Esophagus muscularis mucosa (tissue), 4 donors: ENCODE results near the gene DNAJC1. TPM values are rescaled to one million over a fixed set of nuclear protein-coding genes. Genes with fewer than 3 reads are reported as not detected.
A peak's percentile ranks its signal among the peaks of the same experiment; 100 is the strongest.

Source experiments
- DNase-seq: peaks from one replicate; pipeline ENCODE4 v3.0.0-alpha.2; 2017; ENCODE audit errors: extremely low spot score
- H3K27ac ChIP-seq, 4 donors: fragments of 200-600 bp; sonication (generic); replicated peaks in 1 of 4; 1 replicate in 3 of 4; 2 replicates in 1 of 4; pipeline ENCODE4 v1.5.1; 2016 to 2019; ENCODE audit warnings: mild to moderate bottlenecking in 1 of 4
- H3K27me3 ChIP-seq, 4 donors: fragments of 200-600 bp; sonication (generic); one replicate each; pipeline versions ENCODE4 v1.5.1 to v1.6.0; 2016 to 2019
- H3K36me3 ChIP-seq, 4 donors: fragments of 200-600 bp; sonication (generic); one replicate each; pipeline ENCODE4 v1.5.1; 2016 to 2019
- H3K4me1 ChIP-seq, 4 donors: fragments of 200-600 bp; sonication (generic); one replicate each; pipeline ENCODE4 v1.5.1; 2016 to 2019
- H3K4me3 ChIP-seq, 4 donors: fragments of 200-600 bp; sonication (generic); 1 replicate in 2 of 4; 2 replicates in 2 of 4; pipeline ENCODE4 v1.5.1; 2016 to 2019; ENCODE audit warnings: mild to moderate bottlenecking in 4 of 4, moderate library complexity in 1 of 4
- H3K9me3 ChIP-seq, 4 donors: fragments of 200-600 bp; sonication (generic); 1 replicate in 3 of 4; 2 replicates in 1 of 4; pipeline ENCODE4 v1.5.1; 2016 to 2019
- EP300 ChIP-seq: sonication (generic); formaldehyde crosslinking; IDR thresholded peaks from one replicate; pipeline ENCODE4 v1.6.1; 2017; ENCODE audit warnings: antibody characterized with exemption
- POLR2A ChIP-seq: fragments of 450-650 bp; IDR thresholded peaks from one replicate; pipeline ENCODE4 v1.6.1; 2017; ENCODE audit warnings: antibody characterized with exemption, moderate library complexity, mild to moderate bottlenecking, low read depth
- POLR2AphosphoS5 ChIP-seq, 2 donors: sonication (generic); formaldehyde crosslinking; IDR thresholded peaks; one replicate each; pipeline ENCODE4 v1.6.1; 2017; ENCODE audit warnings: antibody characterized with exemption in 2 of 2
- WGBS: methylation state at CpG from one replicate; pipeline ENCODE4 v1.1.5; 2018; 5-methylcytosine and 5-hydroxymethylcytosine counted together
- intact Hi-C: fragments of 100-400 bp; cut with DNase I; formaldehyde crosslinking; loops from one replicate; pipeline ENCODE4 v1.15.1; 2023
- total RNA-seq, 4 donors: library from RNA; depleted of rRNA; stranded (reverse); fragments of >200 nt; gene quantifications; one replicate each; pipeline versions ENCODE4 v1.1.0 to v1.2.1, GENCODE V29; 2016
- TF ChIP-seq, protein P1 (sequence below), 3 experiments: fragments of 200-600 bp in 2 of 3; fragments of 450-650 bp in 1 of 3; sonication (generic) in 2 of 3; IDR thresholded peaks; one replicate each; pipeline ENCODE4 v1.5.1; 2017 to 2019; ENCODE audit warnings: antibody characterized with exemption in 3 of 3, mild to moderate bottlenecking in 2 of 3, moderate library complexity in 1 of 3

Gene DNAJC1
- total RNA-seq, 4 donors from 2014 or later: 46.5 to 70.6 (median 61.5) TPM

- 79% methylated on average over 2 of the region's 2 CpGs for WGBS
- H3K9me3 ChIP-seq: no peaks in the 10 kb centered on the region
- H3K4me3 ChIP-seq: no peak overlapping the region
- H3K4me1 ChIP-seq: peaks cover 0 to 26% (median 22%) of the 10 kb centered on the region in 4 donors
- H3K27ac ChIP-seq: no peak overlapping the region
- H3K27me3 ChIP-seq: no peaks in the 10 kb centered on the region
- intact Hi-C loops: no loop called here
- no peaks in the 10 kb centered on the region for H3K36me3 ChIP-seq
- TF ChIP-seq, protein P1, sequence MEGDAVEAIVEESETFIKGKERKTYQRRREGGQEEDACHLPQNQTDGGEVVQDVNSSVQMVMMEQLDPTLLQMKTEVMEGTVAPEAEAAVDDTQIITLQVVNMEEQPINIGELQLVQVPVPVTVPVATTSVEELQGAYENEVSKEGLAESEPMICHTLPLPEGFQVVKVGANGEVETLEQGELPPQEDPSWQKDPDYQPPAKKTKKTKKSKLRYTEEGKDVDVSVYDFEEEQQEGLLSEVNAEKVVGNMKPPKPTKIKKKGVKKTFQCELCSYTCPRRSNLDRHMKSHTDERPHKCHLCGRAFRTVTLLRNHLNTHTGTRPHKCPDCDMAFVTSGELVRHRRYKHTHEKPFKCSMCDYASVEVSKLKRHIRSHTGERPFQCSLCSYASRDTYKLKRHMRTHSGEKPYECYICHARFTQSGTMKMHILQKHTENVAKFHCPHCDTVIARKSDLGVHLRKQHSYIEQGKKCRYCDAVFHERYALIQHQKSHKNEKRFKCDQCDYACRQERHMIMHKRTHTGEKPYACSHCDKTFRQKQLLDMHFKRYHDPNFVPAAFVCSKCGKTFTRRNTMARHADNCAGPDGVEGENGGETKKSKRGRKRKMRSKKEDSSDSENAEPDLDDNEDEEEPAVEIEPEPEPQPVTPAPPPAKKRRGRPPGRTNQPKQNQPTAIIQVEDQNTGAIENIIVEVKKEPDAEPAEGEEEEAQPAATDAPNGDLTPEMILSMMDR (IDR thresholded peaks at IDR 0.05): no peak
- no peak for TF ChIP-seq POLR2AphosphoS5 (IDR thresholded peaks at IDR 0.05)
- TF ChIP-seq POLR2A: no peak
- TF ChIP-seq EP300: no peak
- DNase-seq: no peak
Observed at GRCh38 chr10:21995557-21995956, 8.0 kb downstream of the DNAJC1 start.

DNA sequence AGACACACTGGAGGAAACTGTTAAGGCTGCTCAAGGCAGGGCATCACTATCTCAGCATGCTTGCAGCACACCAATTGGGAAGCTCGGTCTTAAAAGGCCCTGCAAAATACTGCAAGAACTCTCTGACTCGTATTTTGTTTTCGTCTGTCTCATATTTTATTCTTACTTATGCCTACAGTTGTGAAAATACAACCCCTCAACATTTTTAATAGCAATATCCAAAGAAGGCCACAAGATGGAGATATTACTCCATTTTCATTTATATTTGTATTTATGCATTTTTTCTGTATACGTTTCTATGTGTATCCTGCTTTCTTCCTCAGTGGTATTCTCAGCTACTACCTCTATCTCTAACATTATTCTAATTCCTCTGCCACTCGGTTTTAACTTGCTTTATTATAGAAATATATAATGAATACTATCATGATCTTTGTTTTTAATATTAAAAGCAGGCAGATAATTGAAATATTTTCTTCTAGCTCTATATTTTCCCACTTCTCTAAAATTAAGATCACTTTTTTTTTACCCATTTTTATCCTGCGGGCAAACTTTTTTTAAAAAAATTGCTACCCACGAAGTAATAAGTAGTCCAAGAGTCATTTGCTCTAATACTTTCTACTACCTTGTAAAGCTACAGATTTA lies 10.0 kb downstream of the DNAJC1 start:
- intact Hi-C loops: loop anchor here (5.0 kb wide), 1 partner anchor 1074 kb away; no protein-coding TSS in a partner anchor
- no peak for TF ChIP-seq EP300
- TF ChIP-seq, protein P1 (IDR thresholded peaks at IDR 0.05): peak; percentile 47 to 58 (median 58)

DNA sequence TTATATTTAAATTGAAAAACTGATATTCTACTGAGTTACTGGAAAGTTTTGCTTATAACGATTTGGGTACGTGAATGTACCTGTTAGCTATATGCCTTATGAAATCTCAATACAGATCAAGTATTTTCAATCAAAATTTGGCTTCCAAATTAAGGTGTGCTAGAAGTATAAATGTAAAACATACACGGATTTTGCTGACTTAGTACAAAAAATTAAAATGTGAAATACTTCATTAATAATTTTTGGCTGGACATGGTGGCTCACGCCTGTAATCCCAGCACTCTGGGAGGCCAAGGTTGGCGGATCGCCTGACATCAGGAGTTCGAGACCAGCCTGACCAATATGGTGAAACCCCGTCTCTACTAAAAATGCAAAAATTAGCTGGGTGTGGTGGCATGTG lies 11.7 kb downstream of the DNAJC1 start:
- Histone ChIP-seq H3K9me3 (no peaks in the 10 kb centered on the region), H3K36me3 (no peaks in the 10 kb centered on the region), H3K4me3 (no peak overlapping the region), H3K4me1 (peaks cover 0 to 30% (median 27%) of the 10 kb centered on the region in 4 donors), H3K27ac (no peak overlapping the region), H3K27me3 (no peaks in the 10 kb centered on the region)
- DNase-seq: no peak
- intact Hi-C loops: loop anchor here (5.0 kb wide), 1 partner anchor 1076 kb away; no protein-coding TSS in a partner anchor
- WGBS: 93% methylated on average over 8 of the region's 8 CpGs
- TF ChIP-seq, protein P1 (IDR thresholded peaks at IDR 0.05): no peak
- TF ChIP-seq POLR2AphosphoS5 (IDR thresholded peaks at IDR 0.05): no peak
- no peak for TF ChIP-seq POLR2A
- no peak for TF ChIP-seq EP300

More for the DNA sequence above, 10.0 kb downstream of the DNAJC1 start:
- no peak for DNase-seq
- H3K4me3 ChIP-seq: no peak overlapping the region
- H3K36me3 ChIP-seq: no peaks in the 10 kb centered on the region
- no peak overlapping the region for H3K27ac ChIP-seq
- no peaks in the 10 kb centered on the region for H3K9me3 ChIP-seq
- no peaks in the 10 kb centered on the region for H3K27me3 ChIP-seq
- H3K4me1 ChIP-seq: peaks cover 0 to 32% (median 29%) of the 10 kb centered on the region in 4 donors
- WGBS: 66% methylated on average over 7 of the region's 7 CpGs

DNA sequence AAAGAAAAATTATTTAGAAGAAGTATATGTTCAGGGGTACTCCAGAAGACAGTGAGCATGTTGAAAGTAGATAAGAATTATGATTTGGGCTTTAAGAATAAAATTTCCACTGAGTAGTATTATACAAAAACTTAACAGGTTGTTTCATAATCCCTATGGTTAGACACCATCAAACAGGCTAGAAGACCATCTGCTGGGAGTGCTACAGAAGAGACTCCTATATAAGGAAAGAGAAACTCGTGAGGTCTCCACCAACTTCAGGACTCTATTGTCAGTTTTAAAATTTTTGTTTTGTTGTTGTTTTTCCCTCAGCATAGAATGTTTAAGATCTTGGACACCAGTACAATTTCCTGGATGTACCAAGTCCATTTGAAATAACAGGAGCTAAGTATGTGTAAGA lies 13.1 kb downstream of the DNAJC1 start:
- Histone ChIP-seq H3K9me3 (peaks cover 0 to 4% (median 0%) of the 10 kb centered on the region in 4 donors), H3K36me3 (no peaks in the 10 kb centered on the region), H3K4me1 (peaks cover 0 to 18% (median 16%) of the 10 kb centered on the region in 4 donors), H3K27ac (no peak overlapping the region), H3K4me3 (no peak overlapping the region), H3K27me3 (no peaks in the 10 kb centered on the region)
- TF ChIP-seq, protein P1 (IDR thresholded peaks at IDR 0.05): no peak
- intact Hi-C loops: loop anchor here (5.0 kb wide), 1 partner anchor 1077 kb away; no protein-coding TSS in a partner anchor
- WGBS: 52% methylated on average over 1 of the region's 1 CpG
- no peak for DNase-seq
